HG03135 (cell line): ENCODE measurements around the gene FBRS.
"Not testable (repeated sequence)": the region's sequence is repeated elsewhere in the genome, so short reads cannot be mapped to it uniquely, and the experiment has no call there.

ENCODE experiments used
- ATAC-seq: cut with Tn5 transposase; IDR thresholded peaks from one replicate; pipeline ENCODE4 v1.9.1; 2021; ENCODE audit warnings: mild to moderate bottlenecking, moderate library complexity; ENCODE audit not compliant: unreplicated experiment

The FBRS gene

DNA sequence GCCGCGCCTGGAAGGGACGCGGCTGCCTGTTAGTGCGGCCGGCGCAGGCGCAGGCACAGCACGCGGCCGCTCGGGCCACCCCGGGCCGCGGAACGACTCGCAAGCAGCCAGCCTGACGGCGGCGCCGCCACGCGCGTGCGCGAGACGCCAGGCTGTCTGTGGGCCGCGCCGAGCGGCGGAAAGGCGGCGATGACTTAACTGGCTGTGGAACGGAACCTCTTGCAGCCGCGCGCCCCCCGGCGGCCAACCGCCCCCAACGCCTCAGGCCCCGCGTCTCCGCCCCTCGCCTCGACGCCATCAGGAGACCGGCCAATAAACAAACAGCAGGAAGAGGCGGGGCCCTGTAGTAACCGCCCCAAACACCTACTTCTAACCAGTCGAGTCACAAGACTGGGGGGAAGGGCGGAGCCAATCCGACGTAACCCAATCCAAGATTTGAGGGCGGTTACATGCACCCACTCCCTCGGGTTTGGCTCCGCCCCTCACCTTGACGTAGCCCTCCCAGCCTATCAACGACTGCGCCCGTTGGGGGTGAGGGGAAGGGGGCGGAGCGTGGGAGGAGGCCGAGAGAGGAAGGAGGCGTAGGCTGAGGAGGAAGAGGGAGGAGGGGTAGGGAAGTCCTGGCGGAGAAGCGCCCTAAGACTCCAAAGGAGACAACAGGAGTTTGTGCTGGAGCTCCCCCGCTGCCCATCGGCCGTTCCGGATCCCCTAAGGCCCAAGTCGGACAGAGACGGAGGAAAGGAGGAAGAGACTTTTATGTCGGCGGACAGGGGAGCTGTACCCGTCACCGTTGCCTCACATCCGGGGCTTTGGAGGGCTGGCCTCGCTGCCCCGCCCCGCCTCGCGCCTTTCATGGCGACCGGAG lies at the start of gene FBRS:
Gene FBRS, plus strand, starts transcription at position 566 of the 865 bp plus-strand sequence. CDS start 1,088 bp downstream, outside the sequence.
- peak; percentile 66 for ATAC-seq

DNA sequence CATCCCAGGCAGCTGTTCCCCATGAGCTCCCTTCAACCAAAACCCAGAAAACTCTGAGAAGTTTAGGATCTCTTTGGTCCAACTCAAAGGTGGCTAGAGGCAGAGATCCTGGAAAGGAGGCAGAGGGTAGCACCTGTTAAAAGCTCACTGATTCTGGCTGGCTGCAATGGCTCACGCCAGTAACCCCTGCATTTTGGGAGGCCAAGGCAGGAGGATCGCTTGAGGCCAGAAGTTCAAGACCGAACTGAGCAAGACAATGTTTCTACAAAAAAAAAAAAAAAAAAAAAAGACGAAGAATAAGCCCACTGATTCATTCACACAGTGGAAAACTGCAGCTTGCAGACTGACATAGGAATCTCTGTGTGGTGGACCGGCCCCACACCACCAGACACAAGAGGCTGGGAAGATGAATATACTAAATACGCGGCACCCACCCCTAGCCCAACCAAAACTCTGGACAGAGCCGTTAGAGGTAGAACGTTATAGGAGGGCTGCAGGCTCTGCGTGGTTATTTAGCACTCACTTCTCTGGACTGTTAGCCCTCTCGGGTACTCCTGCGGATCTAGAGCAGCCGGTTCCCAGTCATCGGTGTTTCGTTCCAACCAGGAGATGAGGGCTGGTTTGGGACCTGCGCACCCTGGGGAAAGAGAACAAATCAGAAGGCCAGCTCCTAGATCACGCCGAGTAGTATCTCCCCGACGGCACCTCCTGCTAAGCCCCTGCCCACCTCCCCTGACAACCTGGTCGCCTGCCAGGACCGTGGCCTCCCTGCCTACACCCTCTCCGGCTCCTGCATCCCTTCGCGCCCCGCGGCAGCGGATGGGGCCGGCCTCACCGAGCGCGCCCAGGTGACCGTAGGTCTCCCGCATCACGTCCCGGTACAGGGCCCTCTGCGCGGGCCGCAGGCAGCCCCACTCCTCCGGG lies 49.0 kb upstream of the FBRS start:
- peak; percentile 41 for ATAC-seq

DNA sequence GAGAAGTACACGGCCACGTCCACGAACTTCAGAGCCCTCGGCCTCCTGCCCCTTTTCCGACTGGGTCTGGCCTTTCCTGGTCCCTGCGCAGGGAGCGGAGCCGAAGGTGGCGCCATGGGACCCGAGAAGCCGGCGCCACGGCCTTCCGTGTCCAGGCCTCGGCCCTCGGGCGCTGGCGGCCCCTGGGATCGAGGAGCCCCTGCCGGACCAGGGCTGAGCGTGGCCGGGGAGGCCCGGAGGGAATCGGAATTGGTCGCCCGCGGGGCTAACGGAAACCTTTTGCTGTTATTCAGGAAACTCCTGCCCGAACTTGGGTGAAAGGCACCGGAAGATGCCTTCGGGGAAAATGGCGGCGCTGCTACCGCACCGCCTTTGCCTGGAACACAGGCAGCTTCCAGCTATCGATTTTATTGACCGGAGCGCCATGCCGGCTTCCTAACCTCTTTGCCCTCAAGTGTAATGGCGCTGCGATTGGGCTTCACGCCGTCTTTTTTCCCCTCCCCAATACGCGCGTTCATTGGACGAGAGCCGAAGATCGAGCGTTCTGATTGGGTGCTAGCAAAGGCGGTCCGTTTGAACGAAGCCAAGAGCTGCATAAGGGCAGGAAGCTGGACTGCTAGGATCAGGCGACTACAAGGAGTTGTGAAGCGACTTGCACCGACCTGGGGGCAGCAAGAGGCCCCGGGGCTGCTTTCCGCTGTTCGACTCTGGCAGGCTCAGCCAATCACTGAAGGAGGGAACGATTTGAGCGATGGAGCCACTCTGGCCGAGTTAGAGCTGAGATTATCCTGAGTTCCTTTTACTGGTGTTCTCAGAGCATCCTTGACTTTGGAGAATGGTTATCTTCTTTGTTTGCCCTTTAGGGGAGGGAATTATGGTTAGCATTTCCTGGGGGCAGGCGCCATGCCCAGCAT lies 48.0 kb upstream of the FBRS start, which contains the start of gene ZNF689:
Gene ZNF689, minus strand, starts transcription at position 464 of the 914 bp plus-strand sequence. Its CDS starts 348 bp downstream, at position 116.
- ATAC-seq, result peak; percentile 84

DNA sequence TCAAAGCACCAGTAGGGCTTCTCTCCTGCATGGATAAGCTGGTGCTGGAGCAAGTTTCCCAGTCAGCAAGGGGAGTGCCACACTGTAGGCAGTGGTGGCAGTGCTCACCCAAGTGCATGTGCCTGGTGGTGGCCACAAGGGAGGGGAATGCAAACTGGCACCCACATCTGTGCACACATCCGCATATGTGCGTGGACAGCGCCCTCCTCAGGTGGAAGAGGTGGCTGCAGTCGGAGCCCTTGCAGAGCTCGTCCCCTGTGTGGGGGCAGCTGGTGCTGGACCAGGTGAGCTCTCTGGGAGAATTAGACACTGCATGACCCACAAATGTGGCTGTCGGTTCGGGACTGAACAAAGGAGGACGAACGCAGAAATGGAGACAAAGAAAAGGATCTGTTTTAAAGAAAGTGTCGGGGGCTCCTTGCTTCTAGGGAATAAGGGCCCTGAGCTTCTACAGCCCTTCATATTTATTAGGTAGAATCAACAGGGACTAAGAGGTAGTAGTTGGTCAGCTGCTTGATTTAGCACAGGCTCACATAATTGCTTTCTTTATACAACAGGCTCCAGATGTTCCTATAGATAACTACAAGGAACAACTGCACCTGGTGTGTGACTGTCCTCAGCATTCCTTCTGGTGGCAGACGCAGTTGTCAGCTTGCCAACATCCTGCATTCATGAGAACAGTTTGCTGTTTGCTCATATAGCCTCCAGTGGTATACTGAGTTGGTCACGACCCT lies 42.7 kb upstream of the FBRS start:
- ATAC-seq, result no peak

DNA sequence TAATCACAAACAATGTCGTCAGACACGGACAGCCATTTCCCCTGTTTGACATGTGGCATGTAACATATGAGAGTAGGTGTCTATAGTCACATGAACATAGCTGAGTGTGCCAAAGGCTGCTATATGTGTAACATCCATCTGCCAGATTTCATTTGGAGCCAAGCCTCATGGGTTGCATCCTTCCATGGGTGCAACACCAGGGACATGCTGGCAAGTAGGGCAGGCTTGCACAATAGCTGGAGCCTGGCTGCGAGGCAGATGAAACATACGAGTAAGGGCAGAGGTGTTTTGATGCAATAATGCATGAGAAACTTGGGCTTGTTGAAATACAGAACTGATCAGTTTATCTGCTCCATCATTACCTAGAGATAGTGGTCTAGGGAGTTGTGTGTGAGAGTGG lies 39.0 kb upstream of the FBRS start:
- ATAC-seq, result no peak

DNA sequence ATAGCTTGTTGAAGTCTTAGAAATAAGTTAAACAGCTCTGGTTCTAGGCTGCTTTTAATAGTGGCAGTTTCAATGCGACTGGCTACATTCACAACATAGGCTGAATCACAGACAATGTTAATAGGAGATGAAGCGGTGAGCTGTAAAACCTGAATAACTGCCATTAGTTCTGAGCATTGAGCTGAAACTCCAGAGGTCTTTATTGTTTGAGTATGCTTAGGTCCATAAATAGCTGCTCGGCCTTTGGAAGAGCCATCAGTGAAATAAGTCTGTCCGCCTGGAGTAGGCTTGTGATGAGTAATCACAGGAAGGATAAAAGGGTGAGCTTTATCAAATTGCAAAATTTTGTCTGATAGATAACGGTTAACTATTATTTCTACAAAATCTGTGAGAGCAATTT lies 38.6 kb upstream of the FBRS start:
- no peak for ATAC-seq

DNA sequence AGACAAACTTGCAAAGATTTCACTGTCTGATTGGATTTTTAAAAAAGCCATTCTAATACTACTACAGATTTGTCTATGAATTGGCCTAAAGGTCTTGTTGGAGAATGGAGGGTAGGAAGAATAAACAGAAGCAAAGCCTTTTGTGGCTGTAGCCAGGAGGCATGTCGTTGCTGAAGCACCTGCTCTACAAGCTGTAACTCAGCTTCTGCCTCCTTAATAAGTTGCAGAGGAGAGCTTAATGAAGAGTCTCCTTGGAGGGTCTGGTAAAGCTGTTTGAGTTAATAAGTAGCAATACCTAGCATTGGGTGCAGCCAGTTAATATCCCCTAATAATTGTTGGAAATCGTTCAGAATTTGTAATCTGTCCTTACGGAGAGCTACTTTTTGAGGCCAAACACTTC lies 38.1 kb upstream of the FBRS start:
- no peak for ATAC-seq

DNA sequence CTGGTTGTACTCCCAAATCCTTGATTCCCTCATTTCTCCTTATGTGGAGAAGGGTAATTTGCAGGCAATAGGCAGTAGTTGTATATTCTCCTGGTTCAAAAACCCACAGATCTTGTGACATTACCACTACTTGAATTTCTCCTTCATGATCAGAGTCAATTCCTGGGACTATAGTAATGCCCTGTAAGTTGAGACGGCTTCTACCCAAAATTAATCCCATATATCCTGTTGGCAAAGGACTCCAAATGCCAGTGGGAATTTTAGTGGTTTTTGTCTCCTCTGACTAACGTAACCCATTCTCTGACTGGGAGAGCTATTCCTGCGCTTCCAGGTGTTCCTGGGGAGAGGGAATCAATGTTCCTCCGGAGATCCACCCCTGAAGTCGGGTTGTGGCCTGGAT lies 36.5 kb upstream of the FBRS start:
- no peak for ATAC-seq

DNA sequence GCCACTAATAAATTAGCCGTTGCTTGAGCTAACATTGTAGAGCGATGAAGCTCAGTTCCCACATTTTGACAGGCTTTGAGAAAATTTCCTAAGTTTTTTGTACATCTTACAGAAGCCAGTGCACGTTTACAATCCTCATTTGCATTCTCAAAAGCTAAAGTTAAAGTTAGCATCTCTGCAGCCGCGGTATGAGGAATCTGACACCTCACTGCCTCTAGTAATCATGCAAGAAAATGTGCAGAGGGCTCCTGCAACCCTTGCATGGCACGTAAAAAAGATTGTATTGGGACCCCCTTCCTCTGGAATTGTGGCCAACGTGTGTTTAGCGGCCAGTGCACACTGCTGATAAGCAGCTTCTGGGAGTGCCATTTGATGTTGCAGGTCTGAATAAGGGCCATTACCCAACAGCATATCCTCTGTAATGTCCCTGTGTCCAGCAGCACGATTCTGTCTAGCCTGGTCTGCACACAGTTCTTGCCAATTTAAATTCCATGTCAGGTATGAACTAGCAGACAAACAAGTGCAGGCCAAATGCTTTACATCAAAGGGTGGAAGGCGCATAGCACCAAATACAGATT lies 35.7 kb upstream of the FBRS start:
- ATAC-seq, result no peak

DNA sequence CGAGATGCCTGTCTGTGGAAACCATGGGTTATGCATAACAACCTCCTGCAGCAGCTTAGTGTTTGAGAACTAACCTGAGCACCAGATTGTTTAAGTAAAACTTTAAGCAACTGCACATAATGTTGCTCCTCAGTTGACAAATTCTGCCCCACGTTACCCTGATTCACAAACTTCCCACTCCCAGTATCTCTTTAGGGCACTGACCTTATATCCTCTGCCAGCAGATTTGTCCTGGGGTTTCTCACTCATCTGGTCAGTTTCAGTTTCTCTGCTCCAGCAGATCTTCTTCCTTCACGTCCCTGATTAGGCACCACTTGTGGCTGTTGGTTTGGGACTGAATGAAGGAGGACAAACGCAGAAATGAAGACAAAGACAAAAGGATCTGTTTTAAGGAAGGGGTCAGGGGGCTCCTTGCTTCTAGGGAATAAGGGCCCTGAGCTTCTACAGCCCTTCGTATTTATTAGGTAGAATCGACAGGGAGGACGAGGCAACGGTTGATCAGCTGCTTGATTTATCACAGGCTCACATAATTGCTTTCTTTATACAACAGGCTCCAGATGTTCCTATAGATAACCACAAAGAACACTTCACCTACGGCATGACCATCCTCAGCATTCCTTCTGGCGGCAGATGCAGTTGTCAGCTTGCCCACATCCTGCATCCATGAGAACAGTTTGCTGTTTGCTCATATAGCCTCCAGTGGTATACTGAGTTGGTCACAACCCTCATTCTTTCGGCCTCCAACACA lies 34.5 kb upstream of the FBRS start:
- no peak for ATAC-seq

DNA sequence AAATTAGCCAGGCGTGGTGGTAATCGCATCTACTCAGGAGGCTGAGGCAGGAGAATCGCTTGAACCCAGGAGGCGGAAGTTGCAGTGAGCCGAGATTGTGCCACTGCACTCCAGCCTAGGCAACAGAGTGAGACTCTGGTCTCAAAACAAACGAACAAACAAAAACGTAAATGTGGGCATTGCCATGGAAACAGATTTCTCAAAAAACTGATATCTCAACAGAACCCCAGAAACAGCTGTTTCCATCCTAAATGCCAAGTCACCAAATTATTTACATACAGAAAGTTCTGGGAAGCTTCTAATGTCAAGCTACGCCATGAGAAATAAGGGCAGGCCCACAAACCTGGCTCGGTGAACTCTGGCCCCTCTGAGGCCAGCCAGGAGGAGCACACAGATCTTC lies 32.0 kb upstream of the FBRS start:
- ATAC-seq, result no peak

DNA sequence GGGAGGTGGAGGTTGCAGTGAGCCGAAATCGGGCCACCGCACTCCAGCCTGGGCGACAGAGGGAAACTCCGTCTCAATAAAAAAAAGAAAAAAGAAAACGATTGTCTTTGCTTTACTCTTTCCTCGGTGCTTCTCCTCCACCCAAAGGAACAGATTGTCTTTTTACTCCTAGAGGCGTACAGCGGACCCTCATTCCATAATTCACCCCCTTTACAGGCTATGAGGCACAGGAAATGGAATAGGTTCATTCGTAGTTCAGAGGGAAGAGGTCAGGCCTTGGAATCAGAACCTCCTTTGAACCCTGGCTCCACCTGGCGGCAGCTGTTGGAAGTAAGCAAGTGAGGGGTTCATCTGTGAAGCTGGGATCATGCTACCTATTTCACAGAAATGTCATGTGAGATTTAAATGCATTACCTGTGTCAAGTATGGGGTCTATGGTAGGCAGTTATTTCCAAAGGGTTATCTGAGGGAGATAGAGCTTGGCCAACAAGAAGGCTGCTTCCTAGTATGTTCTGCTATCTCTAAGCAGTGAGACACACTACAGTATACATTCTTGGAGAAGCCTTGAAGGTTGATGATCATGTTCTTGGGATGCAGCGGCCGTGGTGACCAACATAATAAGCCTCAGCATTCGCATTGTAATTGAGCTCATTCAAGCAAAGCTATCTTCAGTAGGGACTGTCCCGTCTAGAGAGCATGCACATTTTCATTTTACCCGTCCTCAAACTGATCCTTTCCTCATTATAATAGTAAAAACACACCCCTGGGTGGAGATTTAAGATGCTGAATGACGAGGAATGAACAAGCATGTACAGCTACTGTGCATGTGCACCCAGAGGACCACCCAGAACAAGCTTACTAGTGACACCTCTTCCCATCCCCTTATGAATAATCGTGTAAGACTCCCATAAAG lies 29.3 kb upstream of the FBRS start:
- ATAC-seq, result peak; percentile 53

DNA sequence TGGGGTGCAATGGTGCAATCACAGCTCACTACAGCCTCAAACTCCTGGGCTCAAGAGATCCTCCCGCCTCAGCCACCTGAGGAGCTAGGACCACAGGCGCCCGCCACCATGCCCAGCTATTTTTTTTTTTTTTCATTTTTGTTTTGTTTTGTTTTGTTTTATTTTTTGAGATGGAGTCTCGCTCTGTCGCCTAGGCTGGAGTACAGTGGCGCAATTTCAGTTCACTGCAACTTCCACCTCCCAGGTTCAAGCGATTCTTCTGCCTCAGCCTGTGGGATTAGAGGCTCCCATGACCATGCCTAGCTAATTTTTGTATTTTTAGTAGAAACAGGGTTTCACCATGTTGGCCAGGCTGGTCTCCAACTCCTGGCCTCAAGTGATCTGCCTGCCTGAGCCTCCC lies 25.8 kb upstream of the FBRS start:
- ATAC-seq, result not testable (repeated sequence)

DNA sequence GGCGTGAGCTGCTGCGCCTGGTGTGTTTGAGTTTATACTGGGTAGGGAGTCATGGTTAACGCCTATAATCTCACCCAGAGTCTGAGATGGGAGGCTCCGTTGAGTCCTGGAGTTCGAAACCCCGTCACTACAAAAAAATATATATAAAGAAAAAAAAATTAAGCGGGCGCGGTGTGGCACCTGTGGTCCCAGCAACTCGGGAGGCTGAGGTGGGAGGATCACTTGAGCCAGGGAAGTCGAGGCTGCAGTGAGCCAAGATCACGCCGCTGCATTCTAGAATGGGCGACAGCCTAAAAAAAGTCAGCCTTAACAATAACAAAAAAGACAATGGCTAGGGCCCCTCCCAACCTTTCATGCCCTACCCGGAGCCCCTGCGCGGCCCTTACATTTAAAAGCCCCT lies 24.7 kb upstream of the FBRS start:
- ATAC-seq, result no peak

DNA sequence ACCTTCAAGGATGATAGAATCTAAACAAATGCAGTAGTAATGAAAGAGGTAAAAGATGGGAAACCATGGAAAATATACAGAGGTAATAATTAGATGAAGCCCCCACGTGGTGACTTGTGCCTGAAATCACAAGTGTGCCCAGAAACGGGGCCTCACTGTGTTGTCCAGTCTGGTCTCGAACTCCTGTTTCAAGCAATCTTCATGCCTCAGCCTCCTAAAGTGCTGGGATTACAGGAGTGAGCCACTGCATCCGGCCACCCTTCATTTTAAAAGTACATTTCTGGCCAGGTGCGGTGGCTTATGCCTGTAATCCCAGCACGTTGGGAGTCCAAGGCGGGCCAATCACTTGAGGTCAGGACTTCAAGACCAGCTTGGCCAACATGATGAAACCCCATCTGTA lies 21.6 kb upstream of the FBRS start:
- ATAC-seq, result no peak

DNA sequence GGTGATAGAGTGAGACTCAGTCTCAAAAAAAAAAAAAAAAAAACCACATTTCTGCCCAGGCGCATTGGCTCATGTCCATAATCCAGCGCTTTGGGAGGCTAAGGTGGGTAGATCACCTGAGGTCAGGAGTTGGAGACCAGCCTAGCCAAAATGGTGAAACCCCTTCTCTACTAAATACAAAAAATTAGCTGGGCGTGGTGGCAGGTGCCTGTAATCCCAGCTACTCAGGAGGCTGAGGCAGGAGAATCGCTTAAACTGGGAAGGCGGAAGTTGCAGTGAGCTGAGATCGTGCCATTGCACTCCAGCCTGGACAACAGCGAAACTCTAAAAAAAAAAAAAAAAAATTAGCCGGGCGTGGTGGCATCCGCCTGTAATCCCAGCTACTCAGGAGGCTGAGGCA lies 21.1 kb upstream of the FBRS start:
- not testable (repeated sequence) for ATAC-seq

DNA sequence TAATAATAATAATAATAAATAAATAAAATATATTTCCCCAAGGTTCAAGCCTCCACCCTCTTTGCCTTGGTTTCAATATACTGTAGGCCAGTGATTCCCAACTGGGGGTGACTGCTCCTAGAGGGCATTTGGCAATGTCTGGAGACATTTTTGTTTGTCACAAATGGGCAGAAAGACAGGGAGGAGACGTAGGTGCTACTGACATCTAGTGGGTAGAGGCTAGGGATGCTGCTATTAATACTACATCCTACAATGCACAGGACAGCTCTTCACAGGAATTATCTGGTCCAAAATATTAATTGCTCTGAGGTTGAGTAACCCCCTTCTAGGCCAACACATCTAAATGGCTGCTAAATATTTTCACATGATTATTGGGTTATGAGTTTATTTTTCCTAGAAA lies 20.3 kb upstream of the FBRS start:
- ATAC-seq, result no peak
